AG04449 (cell line): ENCODE data around the gene CKS1B.

ENCODE experiments used
- CTCF ChIA-PET: fragments of 350-600 bp; formaldehyde crosslinking; extraction: SDS; loops from one replicate; lab custom pipeline; 2021; ENCODE audit warnings: antibody characterized with exemption; lab: Yijun Ruan, JAX
- POLR2A ChIA-PET: fragments of 400-600, 350-600 bp; formaldehyde crosslinking; extraction: SDS; loops from one replicate; lab custom pipeline; 2020; ENCODE audit warnings: antibody characterized with exemption, inconsistent platforms; lab: Yijun Ruan, JAX
- DNase-seq: peaks from one replicate; pipeline ENCODE4 v3.0.0-alpha.2; 2010; ENCODE audit warnings: low read depth, low spot score
- H3K4me3 ChIP-seq: 2 replicates; pipeline ENCODE4 v1.5.1; 2011; ENCODE audit warnings: low read depth, mild to moderate bottlenecking, control low read depth, low read length
- CTCF ChIP-seq: IDR thresholded peaks from one replicate; pipeline ENCODE4 v1.5.1; 2011; ENCODE audit warnings: mild to moderate bottlenecking, moderate library complexity, low read length, control low read depth, inconsistent platforms; ENCODE audit not compliant: insufficient read depth; ENCODE audit errors: missing control alignments

Gene CKS1B

GRCh38 chr1:155017041-155017945 is 42.8 kb downstream of the CKS1B start:
- H3K4me3 ChIP-seq = peak overlapping the region; percentile 43
- peak; percentile 14 for DNase-seq
- TF ChIP-seq CTCF = peak; percentile 100
- ChIA-PET CTCF (interaction anchor here (0.6 to 10.5 kb wide), 36 partner anchors 11 to 554 kb away, joined by 3 to 244 read pairs (median 4); partner anchors contain the start of genes ADAM15, DCST1, DCST2 and FLAD1), POLR2A (interaction anchor here (0.5 to 1.6 kb wide), 6 partner anchors 16 to 62 kb away, joined by 3 to 6 read pairs (median 4); partner anchors contain the start of genes PBXIP1, PYGO2 and SHC1)

- TF ChIP-seq CTCF = no peak
- H3K4me3 ChIP-seq = peak overlapping the region; percentile 43
- POLR2A ChIA-PET = interaction anchor here (0.5 to 1.6 kb wide), 5 partner anchors 17 to 62 kb away, joined by 3 to 6 read pairs (median 4); partner anchors contain the start of genes PBXIP1 and SHC1
Observed at GRCh38 chr1:155017946-155018316, 43.5 kb downstream of the CKS1B start.

GRCh38 chr1:155018617-155019348 is 44.3 kb downstream of the CKS1B start:
- POLR2A ChIA-PET = interaction anchor here (1.5 kb wide), 1 partner anchor 48 kb away, joined by 5 read pairs; the partner anchor contains the start of gene SHC1
- no peak for DNase-seq
- no peak overlapping the region for H3K4me3 ChIP-seq
- TF ChIP-seq CTCF = no peak
- CTCF ChIA-PET = interaction anchor here (1.0 to 10.5 kb wide), 17 partner anchors 9 to 174 kb away, joined by 3 to 244 read pairs (median 7); partner anchors contain the start of genes ADAM15, DCST1, DCST2 and KRTCAP2

More at GRCh38 chr1:155017946-155018316, 43.5 kb downstream of the CKS1B start:
- CTCF ChIA-PET = interaction anchor here (0.6 to 10.5 kb wide), 30 partner anchors 10 to 429 kb away, joined by 3 to 244 read pairs (median 5); partner anchors contain the start of genes ADAM15, FLAD1, LENEP and PBXIP1
- no peak for DNase-seq

- TF ChIP-seq CTCF = no peak
- no peak for DNase-seq
- no peak overlapping the region for H3K4me3 ChIP-seq
- POLR2A ChIA-PET = interaction anchor here (1.5 kb wide), 1 partner anchor 49 kb away, joined by 5 read pairs; the partner anchor contains the start of gene SHC1
- CTCF ChIA-PET = interaction anchor here (0.7 to 10.5 kb wide), 15 partner anchors 9 to 192 kb away, joined by 3 to 244 read pairs (median 5); partner anchors contain the start of genes ADAM15, DCST1, DCST2 and KRTCAP2
Observed at GRCh38 chr1:155019377-155020245, 45.1 kb downstream of the CKS1B start.

- no peak for TF ChIP-seq CTCF
- POLR2A ChIA-PET = no interaction called here
- H3K4me3 ChIP-seq = no peak overlapping the region
- no peak for DNase-seq
- CTCF ChIA-PET = interaction anchor here (0.9 to 10.5 kb wide), 9 partner anchors 9 to 77 kb away, joined by 3 to 244 read pairs (median 4); partner anchors contain the start of genes ADAM15, LENEP, PBXIP1 and ZBTB7B
Observed at GRCh38 chr1:155022136-155022926, 47.9 kb downstream of the CKS1B start.
